Ishikawa (cell line): ENCODE measurements around the gene BCL2L11.

Experiments used
- CREB1 ChIP-seq: IDR thresholded peaks from 2 replicates; pipeline ENCODE4 v1.6.1; 2012; ENCODE audit warnings: low read depth
- EP300 ChIP-seq: IDR thresholded peaks from 2 replicates; pipeline ENCODE4 v1.6.1; 2012; ENCODE audit warnings: borderline replicate concordance
- FOXM1 ChIP-seq: IDR thresholded peaks from 2 replicates; pipeline ENCODE4 v1.6.1; 2012; ENCODE audit warnings: low read depth, borderline replicate concordance
- MAX ChIP-seq: IDR thresholded peaks from 2 replicates; pipeline ENCODE4 v1.6.1; 2012
- NFIC ChIP-seq: IDR thresholded peaks from 2 replicates; pipeline ENCODE4 v1.6.1; 2012
- RAD21 ChIP-seq: IDR thresholded peaks from 2 replicates; pipeline ENCODE4 v1.6.1; 2012; ENCODE audit warnings: low read depth
- REST ChIP-seq: IDR thresholded peaks from 2 replicates; pipeline ENCODE4 v1.6.1; 2012; ENCODE audit warnings: low read depth, mild to moderate bottlenecking
- TAF1 ChIP-seq: IDR thresholded peaks from 2 replicates; pipeline ENCODE4 v1.6.1; 2012; ENCODE audit warnings: low read depth, mild to moderate bottlenecking
- TEAD4 ChIP-seq: IDR thresholded peaks from 2 replicates; pipeline ENCODE4 v1.6.1; 2012
- YY1 ChIP-seq: IDR thresholded peaks from 2 replicates; pipeline ENCODE4 v1.6.1; 2012; ENCODE audit warnings: low read depth
- ZBTB7A ChIP-seq: IDR thresholded peaks from 2 replicates; pipeline ENCODE4 v1.6.1; 2012; ENCODE audit warnings: low read depth

GRCh38 chr2:111202266-111203040 is 81.7 kb downstream of the BCL2L11 start:
- TF ChIP-seq FOXM1: no peak
- no peak for TF ChIP-seq YY1
- no peak for TF ChIP-seq EP300
- TF ChIP-seq CREB1: no peak
- TF ChIP-seq REST: no peak
- TF ChIP-seq TAF1: no peak
- no peak for TF ChIP-seq MAX
- TF ChIP-seq TEAD4: no peak
- no peak for TF ChIP-seq ZBTB7A
- no peak for TF ChIP-seq NFIC
- TF ChIP-seq RAD21: no peak
